Activated effector memory CD4-positive, alpha-beta T cell treated with anti-CD3 and anti-CD28 coated beads, Interleukin-2, amount 50 U/mL, for 16 hours (primary cell): ENCODE measurements around the gene FXYD6.

ENCODE experiments used
- DNase-seq: peaks from one replicate; pipeline ENCODE4 v3.0.0-alpha.2; 2020

The FXYD6 gene

GRCh38 chr11:117876341-117877119 is at the start of gene FXYD6:
Gene FXYD6, minus strand, starts transcription at chr11:117876658. Its CDS starts 33,882 bp downstream, at chr11:117842776.
- DNase-seq, result peak; percentile 61

- peak; percentile 38 for DNase-seq
Measured at GRCh38 chr11:117926166-117926565, 49.7 kb upstream of the FXYD6 start.

GRCh38 chr11:117925198-117925925 is 48.9 kb upstream of the FXYD6 start:
- DNase-seq, result peak; percentile 34

- peak; percentile 49 for DNase-seq
Measured at GRCh38 chr11:117924631-117925170, 48.2 kb upstream of the FXYD6 start.

- peak; percentile 28 for DNase-seq
Measured at GRCh38 chr11:117923773-117924172, 47.3 kb upstream of the FXYD6 start.

GRCh38 chr11:117923275-117923674 is 46.8 kb upstream of the FXYD6 start:
- DNase-seq, result peak; percentile 31

- DNase-seq, result peak; percentile 43
Measured at GRCh38 chr11:117921893-117922292, 45.4 kb upstream of the FXYD6 start.

GRCh38 chr11:117921456-117921855 is 45.0 kb upstream of the FXYD6 start:
- peak; percentile 44 for DNase-seq

- DNase-seq, result peak; percentile 49
Measured at GRCh38 chr11:117919781-117920221, 43.3 kb upstream of the FXYD6 start.

- DNase-seq, result peak; percentile 21
Measured at GRCh38 chr11:117919341-117919740, 42.9 kb upstream of the FXYD6 start.

GRCh38 chr11:117918366-117919255 is 42.2 kb upstream of the FXYD6 start:
- peak; percentile 44 for DNase-seq

- DNase-seq, result peak; percentile 49
Measured at GRCh38 chr11:117917591-117918151, 41.2 kb upstream of the FXYD6 start.

- peak; percentile 48 for DNase-seq
Measured at GRCh38 chr11:117916956-117917355, 40.5 kb upstream of the FXYD6 start.

- peak; percentile 54 for DNase-seq
Measured at GRCh38 chr11:117915672-117916235, 39.3 kb upstream of the FXYD6 start.

GRCh38 chr11:117914991-117915618 is 38.6 kb upstream of the FXYD6 start:
- DNase-seq, result no peak

- DNase-seq, result peak; percentile 39
Measured at GRCh38 chr11:117914398-117914761, 37.9 kb upstream of the FXYD6 start.

GRCh38 chr11:117913736-117914397 is 37.4 kb upstream of the FXYD6 start:
- peak; percentile 41 for DNase-seq

GRCh38 chr11:117912497-117912896 is 36.0 kb upstream of the FXYD6 start:
- no peak for DNase-seq

GRCh38 chr11:117911694-117912093 is 35.2 kb upstream of the FXYD6 start:
- DNase-seq, result peak; percentile 45

- peak; percentile 50 for DNase-seq
Measured at GRCh38 chr11:117910941-117911655, 34.6 kb upstream of the FXYD6 start.
